NCI-H2227 treated with DMSO at 0.1 percent for 48 hours (cell line): ENCODE measurements around the gene HDAC9.
A peak's percentile ranks its signal among the peaks of the same experiment; 100 is the strongest.

Source experiments
- DNase-seq: peaks from one replicate; lab custom pipeline; 2025; lab: John Stamatoyannopoulos, UW

HDAC9 gene

GRCh38 chr7:18526368-18526878, 30.9 kb downstream of the HDAC9 start:
- no peak for DNase-seq

- DNase-seq = no peak
Measured at GRCh38 chr7:18529239-18529638, 33.7 kb downstream of the HDAC9 start.

- no peak for DNase-seq
Measured at GRCh38 chr7:18530224-18531179, 35.0 kb downstream of the HDAC9 start.

DNA sequence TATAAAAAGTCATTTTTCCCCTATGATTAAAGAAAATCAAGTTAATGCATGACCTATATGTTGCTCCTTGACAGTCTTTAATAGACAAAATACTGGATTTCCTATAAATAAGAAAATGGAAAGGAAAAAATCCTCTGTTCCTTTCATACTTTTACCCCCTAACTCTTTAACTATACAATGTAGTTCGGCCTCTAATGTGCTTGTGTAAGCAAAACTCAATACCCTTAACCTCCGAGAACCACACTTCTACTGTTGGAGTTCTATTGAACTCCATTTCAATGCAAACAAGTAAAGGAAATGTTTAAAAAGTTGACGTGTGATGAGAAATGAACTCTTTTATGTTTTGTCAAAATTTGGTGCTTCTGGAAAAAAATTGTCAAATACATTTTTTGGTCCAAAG, 36.0 kb downstream of the HDAC9 start:
- DNase-seq = no peak

DNA sequence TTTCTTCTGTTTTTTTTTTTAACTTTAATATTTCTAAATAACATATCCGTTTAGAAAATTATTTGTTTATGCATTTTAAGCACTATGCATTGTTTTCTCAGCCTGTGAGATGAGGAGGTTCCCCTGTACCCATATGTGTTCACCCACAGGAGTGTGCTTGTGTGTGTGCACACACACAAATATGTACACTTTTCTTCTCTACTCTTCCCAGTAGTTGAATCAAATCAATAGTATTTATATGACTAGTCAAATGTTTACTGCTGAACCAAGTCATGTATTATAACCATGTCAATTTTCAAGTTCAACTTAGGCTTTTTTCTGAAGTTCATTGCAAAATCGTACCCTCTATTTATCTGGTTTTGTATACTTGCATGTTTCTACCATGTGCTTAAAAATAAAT, 37.3 kb downstream of the HDAC9 start:
- DNase-seq = no peak

DNA sequence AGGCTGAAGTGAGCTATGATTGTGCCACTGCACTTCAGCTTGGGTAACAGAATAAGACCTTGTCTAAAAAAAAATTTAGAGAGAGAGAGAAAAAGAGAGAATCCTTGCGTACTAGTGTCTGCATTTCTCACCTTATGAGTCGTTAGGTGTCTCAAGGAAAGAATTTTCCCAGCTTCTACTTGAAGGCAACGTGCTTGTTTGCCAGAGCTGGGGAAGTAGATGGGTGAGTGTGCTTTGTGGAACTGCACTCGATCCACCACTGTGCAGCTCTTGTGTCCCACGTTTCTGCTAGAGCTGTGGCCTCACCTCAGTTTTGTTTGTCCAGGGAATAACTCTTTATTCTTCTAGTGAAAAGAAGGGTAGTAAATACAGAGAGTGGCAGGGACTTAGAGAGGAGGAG, 38.9 kb downstream of the HDAC9 start:
- no peak for DNase-seq

DNA sequence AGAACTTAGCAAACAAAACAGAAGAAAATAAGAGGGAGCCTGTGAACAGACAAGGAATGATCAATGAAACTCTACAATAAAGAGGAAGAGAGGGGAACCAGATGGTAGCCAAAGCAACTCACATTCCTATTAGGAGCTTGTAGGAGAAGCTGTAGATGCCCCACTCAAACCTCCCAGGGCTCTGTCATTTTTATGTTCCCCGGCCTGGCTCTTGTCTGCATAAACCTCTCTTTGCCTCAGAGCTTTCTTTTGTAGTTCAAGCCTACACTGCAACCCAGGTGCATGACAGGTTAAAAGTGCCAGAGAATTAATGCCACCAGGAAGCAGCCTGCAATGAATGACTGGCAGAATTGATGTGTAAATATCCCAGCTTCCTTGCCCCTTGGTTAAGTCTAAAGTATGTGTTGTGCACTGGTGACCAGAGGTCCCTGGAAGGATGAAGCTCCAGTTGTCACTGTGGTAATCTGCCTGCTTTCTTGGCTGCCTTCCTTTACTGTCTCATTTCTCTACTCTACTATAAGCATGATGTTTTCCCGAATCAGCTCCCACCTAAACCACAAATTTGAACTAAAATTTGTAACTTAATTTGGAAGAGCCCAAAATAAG, 40.4 kb downstream of the HDAC9 start:
- DNase-seq = no peak

DNA sequence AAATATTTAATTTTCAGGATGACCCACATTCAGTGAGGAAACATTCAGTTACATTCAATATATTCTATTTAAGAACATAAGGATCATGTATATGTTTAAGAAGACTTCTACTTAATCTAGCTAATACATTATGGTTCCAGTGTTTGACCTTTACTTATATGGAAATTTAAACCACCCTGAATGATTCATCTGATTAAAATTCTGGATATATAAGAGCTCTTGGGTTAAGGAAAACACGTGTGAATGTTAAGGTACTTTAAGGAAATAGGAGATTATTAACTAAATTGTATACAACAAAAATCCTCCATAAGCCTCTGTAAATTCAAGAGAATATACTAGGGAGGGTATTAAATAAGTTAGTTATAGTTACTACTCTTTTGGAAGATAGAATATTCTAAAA, 40.9 kb downstream of the HDAC9 start:
- DNase-seq = no peak

DNA sequence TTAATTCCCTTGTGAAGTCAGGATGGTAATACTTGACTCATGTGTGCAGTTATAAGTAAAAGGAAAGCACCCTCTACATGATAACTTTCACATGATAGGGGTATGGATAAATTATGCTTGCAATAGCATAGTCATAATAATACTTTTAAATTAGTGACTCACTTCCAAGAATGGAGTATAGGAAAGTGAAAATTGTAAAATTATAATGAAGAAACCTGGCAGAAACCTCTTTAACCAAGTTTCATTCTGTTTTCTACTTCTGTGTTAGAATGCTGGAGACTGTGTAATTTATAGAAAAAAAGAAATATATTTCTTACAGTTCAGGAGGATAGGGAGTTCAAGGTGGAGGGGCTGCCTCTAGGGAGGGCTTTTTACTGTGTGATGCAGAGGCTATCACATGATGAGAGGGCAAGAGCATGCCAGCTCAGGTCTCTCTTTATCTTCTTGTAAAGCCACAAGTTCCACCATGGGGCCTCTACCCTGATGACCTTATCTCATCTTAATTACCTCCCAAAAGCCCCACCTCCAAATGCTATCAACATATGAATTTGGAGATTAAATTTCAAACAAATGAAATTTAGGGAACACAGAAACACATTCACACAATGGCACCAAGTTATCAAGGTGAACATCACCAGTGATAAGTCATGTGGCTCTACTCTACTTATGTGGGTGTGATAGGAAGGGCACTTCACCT, 43.2 kb downstream of the HDAC9 start:
- no peak for DNase-seq

- DNase-seq = no peak
Measured at GRCh38 chr7:18540396-18540795, 44.8 kb downstream of the HDAC9 start.

GRCh38 chr7:18541181-18541870, 45.8 kb downstream of the HDAC9 start:
- DNase-seq = no peak

- DNase-seq = no peak
Measured at GRCh38 chr7:18541871-18542212, 46.3 kb downstream of the HDAC9 start.

- no peak for DNase-seq
Measured at GRCh38 chr7:18546576-18546975, 51.0 kb downstream of the HDAC9 start.

GRCh38 chr7:18547509-18548187, 52.1 kb downstream of the HDAC9 start:
- DNase-seq = no peak

DNA sequence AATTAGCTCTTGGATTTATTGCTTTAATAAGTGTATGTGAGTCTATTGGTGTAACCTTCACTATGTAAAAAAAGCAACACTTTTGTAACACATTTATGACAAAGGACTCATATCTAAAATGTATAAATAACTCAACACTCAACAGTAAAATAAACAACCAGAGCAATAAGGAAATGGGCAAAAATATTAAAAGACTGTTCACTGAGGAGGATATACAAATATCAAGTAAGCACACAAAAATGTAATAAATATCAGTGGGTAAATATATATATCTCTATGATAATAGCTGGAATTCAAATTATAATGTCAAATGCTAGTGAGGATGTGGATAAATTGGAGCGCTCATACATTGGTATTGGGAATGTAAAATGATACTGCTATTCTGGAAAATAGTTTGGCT, 53.0 kb downstream of the HDAC9 start:
- DNase-seq = no peak

- DNase-seq = no peak
Measured at GRCh38 chr7:18550574-18550973, 55.0 kb downstream of the HDAC9 start.

- peak; percentile 35 for DNase-seq
Measured at GRCh38 chr7:18552316-18552916, 56.9 kb downstream of the HDAC9 start.

GRCh38 chr7:18552943-18553604, 57.5 kb downstream of the HDAC9 start:
- peak; percentile 35 for DNase-seq

DNA sequence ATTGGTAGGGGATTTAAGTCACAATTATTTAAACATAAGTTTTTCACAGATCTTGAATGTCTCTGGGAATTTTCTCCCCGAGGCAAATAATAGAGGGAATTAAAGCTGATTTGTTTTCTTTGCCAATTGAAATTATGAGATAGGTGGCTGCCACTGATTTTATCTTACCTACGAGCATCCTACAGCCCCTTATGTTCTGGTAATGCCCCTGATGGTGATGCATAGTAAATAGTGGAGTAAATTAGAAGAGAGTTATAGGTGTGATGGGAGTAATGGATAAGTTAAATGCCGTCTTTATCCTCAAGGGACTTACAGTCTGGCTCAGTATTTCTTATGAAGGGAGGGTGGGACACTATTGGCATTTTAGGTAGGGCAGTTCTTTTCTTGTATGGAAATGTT, 58.1 kb downstream of the HDAC9 start:
- DNase-seq = no peak

DNA sequence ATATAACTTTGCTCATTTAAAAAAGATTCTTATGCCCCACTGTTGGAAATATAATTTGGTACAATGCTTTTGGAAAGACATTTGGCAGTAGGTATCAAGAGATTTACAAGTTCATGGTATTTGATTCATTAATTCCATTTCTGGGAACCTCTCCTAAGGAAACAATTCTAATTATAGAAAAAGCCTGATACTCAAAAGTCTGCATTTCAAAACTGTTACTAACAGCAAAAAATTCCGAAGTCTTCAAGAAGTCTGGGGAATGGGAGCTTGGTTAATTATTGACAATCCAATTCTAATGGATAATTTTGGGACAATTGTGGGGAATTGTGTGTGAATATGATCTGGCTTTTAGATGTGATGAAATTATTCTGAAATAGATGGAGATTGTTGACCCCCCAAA, 59.6 kb downstream of the HDAC9 start:
- DNase-seq = no peak

DNA sequence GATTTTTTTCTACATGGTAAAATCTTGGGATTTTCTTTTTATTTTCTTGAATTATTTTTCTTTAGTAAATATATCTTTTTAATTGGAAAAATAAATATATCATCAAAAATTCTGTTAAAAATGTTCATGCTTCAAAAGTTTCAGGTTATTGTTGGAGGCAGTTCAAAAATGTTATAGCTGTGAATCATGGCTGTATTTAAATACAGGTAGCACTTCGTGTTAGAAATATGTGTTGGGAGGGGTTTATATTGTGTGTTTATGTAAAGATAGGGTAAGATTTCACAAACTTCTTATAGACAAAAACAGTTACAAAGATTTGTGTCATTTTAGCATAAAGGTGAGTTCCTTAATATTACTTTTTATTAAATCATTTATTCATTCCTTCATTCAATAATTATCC, 60.4 kb downstream of the HDAC9 start:
- no peak for DNase-seq
